Activated CD8-positive, alpha-beta memory T cell treated with anti-CD3 and anti-CD28 coated beads, Interleukin-2, amount 50 U/mL, for 48 hours (primary cell): ENCODE data around the gene CRYBG1.
A peak's percentile ranks its signal among the peaks of the same experiment; 100 is the strongest.

ENCODE experiments used
- DNase-seq: peaks from one replicate; pipeline ENCODE4 v3.0.0-alpha.2; 2020

The CRYBG1 gene

GRCh38 chr6:106360410-106360988, at the start of gene CRYBG1:
CRYBG1 (plus strand) TSS chr6:106360717; CDS start chr6:106360909, 192 bp downstream.
- peak; percentile 92 for DNase-seq

- DNase-seq = no peak
These were observed 44.6 kb upstream of the CRYBG1 start for GRCh38 chr6:106315765-106316374.

GRCh38 chr6:106316375-106316766, 44.1 kb upstream of the CRYBG1 start:
- no peak for DNase-seq

GRCh38 chr6:106318061-106318460, 42.5 kb upstream of the CRYBG1 start:
- no peak for DNase-seq

GRCh38 chr6:106318851-106319250, 41.7 kb upstream of the CRYBG1 start:
- no peak for DNase-seq

- DNase-seq = no peak
These were observed 38.6 kb upstream of the CRYBG1 start for GRCh38 chr6:106321940-106322339.

GRCh38 chr6:106324726-106325335, 35.7 kb upstream of the CRYBG1 start:
- no peak for DNase-seq

GRCh38 chr6:106325336-106326178, 35.0 kb upstream of the CRYBG1 start, which contains the start of gene ATG5:
ATG5 (minus strand) TSS chr6:106325760; CDS start chr6:106316208, 9,552 bp downstream.
- DNase-seq = peak; percentile 100

- peak; percentile 59 for DNase-seq
These were observed 25.7 kb upstream of the CRYBG1 start for GRCh38 chr6:106334646-106335448.

GRCh38 chr6:106339334-106340029, 21.0 kb upstream of the CRYBG1 start:
- peak; percentile 60 for DNase-seq

GRCh38 chr6:106347219-106347618, 13.3 kb upstream of the CRYBG1 start:
- DNase-seq = no peak

- no peak for DNase-seq
These were observed 4.1 kb upstream of the CRYBG1 start for GRCh38 chr6:106356378-106356777.

GRCh38 chr6:106359959-106360409, 533 bp upstream of the CRYBG1 start:
- no peak for DNase-seq

GRCh38 chr6:106360989-106361430, 493 bp downstream of the CRYBG1 start:
- peak; percentile 68 for DNase-seq

- no peak for DNase-seq
These were observed 3.1 kb downstream of the CRYBG1 start for GRCh38 chr6:106363401-106364138.

GRCh38 chr6:106369739-106370138, 9.2 kb downstream of the CRYBG1 start:
- no peak for DNase-seq

- DNase-seq = no peak
These were observed 10.1 kb downstream of the CRYBG1 start for GRCh38 chr6:106370639-106371038.

- no peak for DNase-seq
These were observed 12.5 kb downstream of the CRYBG1 start for GRCh38 chr6:106372838-106373501.

GRCh38 chr6:106373502-106374239, 13.2 kb downstream of the CRYBG1 start:
- DNase-seq = no peak
